HG03469 (cell line): ENCODE data around the gene GPR35.
"Not testable (repeated sequence)": the region's sequence is repeated elsewhere in the genome, so short reads cannot be mapped to it uniquely, and the experiment has no call there.

Experiments used
- ATAC-seq: cut with Tn5 transposase; IDR thresholded peaks from one replicate; pipeline ENCODE4 v1.9.1; 2021; ENCODE audit warnings: mild to moderate bottlenecking, moderate library complexity, moderate number of reproducible peaks; ENCODE audit not compliant: unreplicated experiment

GPR35 gene

GRCh38 chr2:240650254-240650965, 25.1 kb downstream of the GPR35 start:
- ATAC-seq, result no peak

GRCh38 chr2:240651185-240651584, 25.9 kb downstream of the GPR35 start:
- ATAC-seq, result no peak

GRCh38 chr2:240655931-240656886, 30.9 kb downstream of the GPR35 start:
- no peak for ATAC-seq

- ATAC-seq, result not testable (repeated sequence)
These were observed 34.6 kb downstream of the GPR35 start for GRCh38 chr2:240659883-240660282.

GRCh38 chr2:240662681-240663080, 37.4 kb downstream of the GPR35 start:
- no peak for ATAC-seq

- no peak for ATAC-seq
These were observed 38.4 kb downstream of the GPR35 start for GRCh38 chr2:240663546-240664190.

GRCh38 chr2:240664622-240665021, 39.3 kb downstream of the GPR35 start:
- ATAC-seq, result no peak

GRCh38 chr2:240670402-240670801, 45.1 kb downstream of the GPR35 start:
- ATAC-seq, result no peak

- no peak for ATAC-seq
These were observed 45.7 kb downstream of the GPR35 start for GRCh38 chr2:240670950-240671349.

- no peak for ATAC-seq
These were observed 46.9 kb downstream of the GPR35 start for GRCh38 chr2:240672076-240672700.

GRCh38 chr2:240672701-240673190, 47.5 kb downstream of the GPR35 start:
- no peak for ATAC-seq

GRCh38 chr2:240674461-240675184, 49.3 kb downstream of the GPR35 start:
- not testable (repeated sequence) for ATAC-seq

- not testable (repeated sequence) for ATAC-seq
These were observed 50.1 kb downstream of the GPR35 start for GRCh38 chr2:240675345-240675744.

GRCh38 chr2:240678043-240678442, 52.8 kb downstream of the GPR35 start:
- ATAC-seq, result not testable (repeated sequence)

GRCh38 chr2:240678909-240679308, 53.6 kb downstream of the GPR35 start:
- ATAC-seq, result not testable (repeated sequence)

GRCh38 chr2:240680185-240680584, 54.9 kb downstream of the GPR35 start:
- ATAC-seq, result not testable (repeated sequence)
